Non-pigmented ciliary epithelial cell (primary cell): Measurements from ENCODE around the gene MAN1B1.

ENCODE experiments used
- DNase-seq: peaks from one replicate; pipeline ENCODE4 v3.0.0-alpha.2; 2010; ENCODE audit warnings: low read depth

Gene MAN1B1

GRCh38 chr9:137084526-137084925 is 2.3 kb upstream of the MAN1B1 start:
- DNase-seq, result no peak

GRCh38 chr9:137085920-137086530 is 760 bp upstream of the MAN1B1 start:
- DNase-seq, result no peak

DNA sequence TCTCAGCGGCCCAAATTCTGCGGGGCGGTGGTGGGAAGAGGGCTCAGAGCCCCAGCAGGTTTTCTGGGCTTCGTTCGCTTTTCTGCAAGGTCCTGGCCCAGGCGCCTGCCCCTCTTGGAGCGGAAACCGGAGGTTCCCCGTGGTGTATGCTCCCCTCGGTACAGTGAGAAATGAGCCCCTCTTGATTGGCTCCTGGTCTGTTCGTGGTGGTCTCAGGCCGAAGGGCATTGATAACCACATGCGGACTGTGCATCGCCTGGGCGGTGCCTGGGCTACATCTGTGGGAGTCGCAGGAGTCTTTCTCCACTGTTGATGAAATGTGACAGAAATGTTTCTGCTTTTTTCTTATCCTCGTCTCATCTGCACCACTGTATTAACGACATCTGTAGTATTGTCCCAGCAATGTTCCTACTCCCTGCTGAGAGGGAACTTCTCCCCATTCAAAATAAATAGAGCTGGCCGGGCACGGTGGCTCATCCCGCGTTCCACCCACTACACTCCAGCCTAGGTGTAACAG is 682 bp downstream of the MAN1B1 start:
- DNase-seq, result no peak

GRCh38 chr9:137088121-137088520 is 1.3 kb downstream of the MAN1B1 start:
- DNase-seq, result no peak

DNA sequence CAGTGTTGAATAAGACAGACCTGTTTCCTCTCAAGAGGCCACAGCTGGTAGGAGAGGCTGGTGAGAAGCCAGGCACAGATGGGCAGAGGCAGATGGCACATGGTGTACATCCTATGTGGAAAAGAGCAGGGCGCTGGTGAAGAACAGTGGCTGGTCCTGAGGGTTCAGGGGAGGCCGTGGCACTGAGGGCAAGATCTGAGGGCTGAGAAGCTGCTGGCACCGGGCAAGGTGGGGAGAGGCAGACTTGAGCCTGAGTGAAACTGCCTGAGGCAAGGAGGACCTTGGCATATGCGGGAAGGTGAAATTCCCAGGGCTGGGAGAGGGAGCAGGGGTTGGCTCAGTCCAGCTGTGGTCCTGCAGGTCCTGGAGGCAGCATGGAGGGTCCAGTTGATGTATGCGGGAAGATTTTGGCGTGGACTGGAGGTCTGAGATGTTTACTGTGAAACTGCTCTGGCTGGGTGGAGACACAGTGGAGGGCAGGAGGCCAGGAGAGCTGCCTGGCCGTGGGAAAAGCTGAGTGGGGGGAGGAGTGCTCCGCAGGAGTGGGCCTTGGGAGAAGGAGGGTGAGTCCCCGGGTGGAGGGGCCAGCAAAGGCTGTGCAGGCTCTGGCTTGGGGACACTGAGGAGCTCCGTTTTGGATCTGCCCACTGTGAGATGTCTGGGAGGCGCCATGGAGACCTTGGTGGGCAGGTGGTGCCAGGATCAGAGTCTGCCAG is 2.6 kb downstream of the MAN1B1 start:
- no peak for DNase-seq

DNA sequence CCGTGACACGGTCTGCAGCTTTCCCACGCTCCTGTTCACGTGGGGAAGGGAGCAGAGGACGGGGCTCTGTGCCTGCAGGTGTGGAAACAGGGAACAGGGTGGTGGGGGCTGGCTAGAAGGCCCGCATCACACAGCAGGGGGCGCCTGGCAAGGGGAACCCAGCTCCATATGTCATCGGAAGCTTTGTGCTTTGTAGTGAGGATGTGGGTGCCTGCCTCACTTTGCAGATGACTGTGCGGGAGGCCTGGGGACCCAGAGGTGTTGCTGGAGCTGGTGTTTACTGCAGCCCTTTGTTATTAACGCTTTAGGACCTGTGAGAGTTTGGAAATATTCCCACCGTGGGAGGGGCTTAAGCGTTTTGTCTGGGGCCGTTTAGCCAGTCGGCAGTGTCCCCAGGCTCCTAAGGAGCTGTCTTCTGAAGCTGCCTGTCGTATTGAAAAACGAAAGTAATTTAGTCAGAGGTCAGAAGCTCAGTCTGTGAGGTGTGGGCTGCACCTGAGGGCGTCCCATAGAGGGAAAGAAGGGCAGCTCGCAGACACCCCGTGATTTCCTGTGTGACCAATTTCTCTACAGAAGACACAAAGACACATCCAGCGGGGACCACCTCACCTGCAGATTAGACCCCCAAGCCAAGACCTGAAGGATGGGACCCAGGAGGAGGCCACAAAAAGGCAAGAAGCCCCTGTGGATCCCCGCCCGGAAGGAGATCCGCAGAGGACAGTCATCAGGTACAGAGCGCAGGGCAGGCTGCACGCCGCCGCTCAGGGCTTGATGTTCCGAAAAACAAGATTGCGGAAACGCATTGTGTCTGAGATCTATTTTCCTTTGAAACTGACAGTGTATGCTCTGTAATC is 9.1 kb downstream of the MAN1B1 start:
- no peak for DNase-seq

DNA sequence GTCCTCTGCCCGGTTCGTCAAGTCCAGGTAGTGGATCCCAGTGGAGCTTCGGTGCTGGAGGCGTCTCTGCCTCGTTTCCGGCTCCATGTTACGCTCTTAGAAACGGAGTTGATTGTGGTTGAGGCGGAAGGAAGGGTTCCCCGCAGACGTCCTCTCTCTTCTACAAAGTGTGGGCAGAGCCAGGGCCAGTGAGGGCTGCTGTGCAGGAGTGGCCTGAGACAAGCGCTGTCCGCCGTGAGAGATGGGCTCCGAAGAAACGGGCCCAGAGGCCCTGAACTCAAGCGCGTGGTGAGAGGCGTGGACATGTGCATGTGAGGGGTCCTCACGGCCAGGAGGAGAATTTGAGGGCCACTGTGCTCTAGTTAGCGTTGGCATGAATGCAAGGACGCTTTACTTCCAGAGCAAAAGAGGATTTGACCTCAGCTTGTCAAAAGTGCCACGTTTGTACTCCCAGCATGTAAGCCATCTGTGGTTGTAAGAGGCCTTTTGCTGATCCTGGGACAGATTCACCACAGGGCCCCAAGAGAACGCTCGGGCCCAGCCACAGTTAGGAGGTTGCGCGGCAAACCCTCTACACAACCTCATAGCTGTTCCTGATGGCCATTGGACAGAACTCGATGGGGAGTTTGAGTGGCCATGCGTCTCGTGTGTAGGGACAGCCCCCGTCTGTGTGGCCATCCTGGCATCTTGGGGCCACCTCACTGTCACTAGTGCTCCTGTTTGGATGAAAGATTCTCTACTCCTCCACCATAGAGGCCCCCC is 10.2 kb downstream of the MAN1B1 start:
- no peak for DNase-seq

GRCh38 chr9:137097761-137098462 is 11.1 kb downstream of the MAN1B1 start:
- no peak for DNase-seq

DNA sequence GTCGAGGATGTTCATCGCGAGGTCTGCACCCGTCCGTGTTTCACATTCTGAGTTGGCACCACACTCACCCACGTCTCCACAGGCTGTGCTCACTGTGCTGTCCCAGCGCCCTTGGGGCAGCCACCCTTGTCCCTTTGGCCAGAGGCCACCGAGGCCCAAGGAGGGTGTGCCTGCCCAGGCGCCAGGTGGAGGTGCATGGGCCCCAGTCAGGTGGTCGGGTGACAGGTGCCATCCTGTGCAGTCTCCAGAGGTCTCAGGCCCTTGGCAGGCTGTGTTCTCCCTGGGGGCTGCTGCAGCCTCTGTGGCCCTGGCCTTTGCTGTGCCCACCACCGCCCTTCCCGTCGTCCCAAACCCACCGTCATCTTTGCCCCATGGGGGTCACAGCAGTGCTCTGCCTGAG is 12.4 kb downstream of the MAN1B1 start:
- DNase-seq, result no peak

DNA sequence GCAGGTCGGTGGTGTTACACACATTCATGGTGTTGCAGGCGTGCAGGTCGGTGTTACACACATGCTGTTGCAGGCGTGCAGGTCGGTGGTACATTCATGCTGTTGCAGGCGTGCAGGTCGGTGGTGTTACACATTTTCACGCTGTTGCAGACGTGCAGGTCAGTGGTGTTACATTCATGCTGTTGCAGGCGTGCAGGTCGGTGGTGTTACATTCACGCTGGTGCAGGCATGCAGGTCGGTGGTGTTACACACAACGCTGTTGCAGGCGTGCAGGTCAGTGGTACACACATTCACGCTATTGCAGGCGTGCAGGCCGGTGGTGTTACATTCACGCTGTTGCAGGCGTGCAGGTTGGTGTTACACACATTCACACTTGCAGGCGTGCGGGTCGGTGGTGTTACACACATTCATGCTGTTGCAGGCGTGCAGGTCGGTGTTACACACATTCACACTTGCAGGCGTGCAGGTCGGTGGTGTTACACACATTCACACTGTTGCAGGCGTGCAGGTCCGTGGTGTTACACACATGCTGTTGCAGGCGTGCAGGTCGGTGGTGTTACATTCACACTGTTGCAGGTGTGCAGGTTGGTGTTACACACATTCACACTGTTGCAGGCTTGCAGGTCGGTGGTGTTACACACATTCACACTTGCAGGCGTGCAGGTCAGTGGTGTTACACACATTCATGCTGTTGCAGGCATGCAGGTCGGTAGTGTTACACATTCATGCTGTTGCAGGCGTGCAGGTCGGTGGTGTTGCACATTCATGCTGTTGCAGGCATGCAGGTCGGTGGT is 16.6 kb downstream of the MAN1B1 start:
- DNase-seq, result no peak

- no peak for DNase-seq
Observed at GRCh38 chr9:137105814-137106661, 19.3 kb downstream of the MAN1B1 start.

- no peak for DNase-seq
Observed at GRCh38 chr9:137106662-137107250, 20.0 kb downstream of the MAN1B1 start.

DNA sequence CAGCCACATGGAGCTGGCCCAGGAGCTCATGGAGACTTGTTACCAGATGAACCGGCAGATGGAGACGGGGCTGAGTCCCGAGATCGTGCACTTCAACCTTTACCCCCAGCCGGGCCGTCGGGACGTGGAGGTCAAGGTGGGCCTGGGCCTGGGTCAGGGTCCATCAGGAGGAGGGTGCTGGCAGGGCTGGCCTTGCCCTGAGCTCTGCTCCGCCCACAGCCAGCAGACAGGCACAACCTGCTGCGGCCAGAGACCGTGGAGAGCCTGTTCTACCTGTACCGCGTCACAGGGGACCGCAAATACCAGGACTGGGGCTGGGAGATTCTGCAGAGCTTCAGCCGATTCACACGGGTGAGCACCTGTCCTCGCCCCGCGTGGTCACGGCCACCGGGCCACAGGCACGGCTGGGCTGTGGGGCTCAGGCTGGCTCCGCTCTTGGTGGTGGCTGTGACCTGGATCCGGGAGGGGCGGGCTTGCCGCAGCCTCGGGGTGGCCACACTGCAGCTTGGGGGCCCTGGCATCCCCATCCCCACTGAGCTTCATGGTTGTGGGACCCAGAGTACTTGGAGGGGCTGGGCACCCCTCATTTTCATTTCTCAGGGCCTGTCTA is 20.6 kb downstream of the MAN1B1 start:
- DNase-seq, result no peak

DNA sequence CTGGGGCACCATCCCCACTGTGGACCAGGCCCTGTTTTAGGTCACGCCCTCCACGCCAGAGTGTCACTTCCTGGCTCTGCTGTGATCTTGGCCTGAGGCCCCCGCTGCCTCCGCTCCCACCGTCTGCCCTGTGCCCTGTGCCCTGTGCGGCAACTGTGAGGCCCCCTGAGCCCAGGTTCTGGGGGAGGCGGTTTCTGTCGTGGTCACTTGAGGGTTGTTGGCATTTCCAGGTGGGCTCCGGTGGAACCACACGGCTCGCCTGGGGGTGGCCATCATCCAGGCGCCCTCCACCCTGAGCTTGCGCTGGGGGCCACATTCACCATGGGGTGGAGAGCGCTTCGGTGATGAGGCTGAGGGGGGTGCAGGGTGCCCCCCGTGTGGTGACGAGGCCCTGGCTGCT is 21.2 kb downstream of the MAN1B1 start:
- DNase-seq, result no peak

GRCh38 chr9:137108608-137109249 is 21.9 kb downstream of the MAN1B1 start:
- DNase-seq, result no peak

DNA sequence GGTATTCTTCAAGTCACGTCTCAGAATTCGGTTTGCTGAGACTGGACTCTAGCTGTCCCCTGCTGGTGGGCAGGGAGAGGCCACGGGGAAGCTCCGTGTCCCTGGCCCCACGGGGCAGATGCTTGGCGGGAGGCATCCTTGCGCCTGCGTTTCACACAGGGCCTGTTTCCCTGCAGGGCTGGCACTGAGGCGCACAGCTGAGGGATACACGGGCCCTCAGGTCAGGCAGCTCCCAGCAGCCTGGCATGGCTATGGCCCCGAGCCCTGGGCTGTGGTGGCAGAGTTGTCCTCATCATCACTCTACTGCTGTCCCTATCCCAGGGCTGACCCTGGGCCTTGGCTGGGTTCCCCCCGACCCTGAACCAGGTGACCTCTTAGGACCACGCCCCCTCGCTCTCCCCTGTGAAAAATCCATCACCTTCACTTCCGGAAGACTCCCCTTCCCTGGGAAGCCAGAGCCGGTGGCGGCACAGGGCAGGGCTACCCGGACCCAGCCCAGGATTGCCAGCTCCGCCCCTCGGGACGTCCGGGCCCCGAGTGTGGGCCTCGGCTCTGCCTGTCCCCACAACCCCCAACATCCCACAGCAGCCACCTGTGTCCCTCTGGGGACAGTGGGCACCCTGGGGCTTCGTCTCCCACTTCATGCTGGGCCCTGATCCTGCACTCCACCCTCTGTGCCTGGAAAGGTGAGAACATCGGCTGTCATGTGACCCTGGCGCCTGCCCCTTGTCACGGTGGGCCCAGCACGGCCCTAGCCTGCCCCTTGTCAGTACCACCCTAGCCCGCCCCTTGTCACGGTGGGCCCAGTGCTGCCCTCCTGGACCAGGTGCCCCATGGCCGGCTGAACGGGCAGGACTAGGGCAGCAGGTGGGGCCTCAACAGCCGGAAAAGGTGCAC is 22.7 kb downstream of the MAN1B1 start:
- no peak for DNase-seq
